AG08396 (cell line): ENCODE measurements around the gene TGFBR2.

Experiments used
- DNase-seq: peaks from one replicate; pipeline ENCODE4 v3.0.0; 2012; ENCODE audit warnings: low spot score, mixed read lengths

Gene TGFBR2

DNA sequence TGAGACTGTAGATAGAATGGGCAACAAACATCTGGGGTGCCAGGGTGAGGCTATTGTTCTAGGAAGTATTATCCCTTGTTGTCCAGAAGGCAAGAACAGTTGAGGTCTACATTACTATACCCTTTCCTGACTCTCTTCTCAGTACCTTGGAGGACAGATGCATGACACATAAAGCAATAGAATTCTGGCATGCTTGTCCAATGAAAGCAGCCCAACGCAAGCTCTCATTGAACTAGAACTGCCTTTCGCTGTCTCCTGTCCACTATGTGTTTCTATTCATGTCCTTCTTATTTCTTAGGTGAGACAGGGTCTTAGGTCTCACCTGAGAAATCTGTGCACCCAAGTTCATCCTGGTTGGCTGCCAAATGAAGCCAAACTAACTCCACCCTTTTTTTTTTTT, 68.6 kb downstream of the TGFBR2 start:
- DNase-seq: no peak

DNA sequence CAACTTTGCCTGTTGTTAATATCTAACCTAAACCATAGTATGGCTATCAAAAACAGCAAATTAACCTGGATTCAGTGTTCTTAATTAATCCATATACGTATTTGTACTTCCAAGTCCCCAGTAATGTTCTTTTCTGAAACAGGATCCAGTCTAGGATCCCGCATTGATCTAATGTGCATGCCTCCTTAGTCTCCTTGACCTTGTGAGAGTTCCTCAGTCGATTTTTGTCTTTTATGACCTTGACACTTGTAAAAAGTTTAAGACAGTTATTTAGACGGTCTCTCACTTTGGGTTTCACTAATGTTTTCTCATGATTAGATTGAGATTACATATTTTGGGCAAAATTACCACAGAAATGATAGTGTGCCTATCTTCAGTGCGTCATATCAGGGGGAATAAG, 69.4 kb downstream of the TGFBR2 start:
- DNase-seq: no peak

DNA sequence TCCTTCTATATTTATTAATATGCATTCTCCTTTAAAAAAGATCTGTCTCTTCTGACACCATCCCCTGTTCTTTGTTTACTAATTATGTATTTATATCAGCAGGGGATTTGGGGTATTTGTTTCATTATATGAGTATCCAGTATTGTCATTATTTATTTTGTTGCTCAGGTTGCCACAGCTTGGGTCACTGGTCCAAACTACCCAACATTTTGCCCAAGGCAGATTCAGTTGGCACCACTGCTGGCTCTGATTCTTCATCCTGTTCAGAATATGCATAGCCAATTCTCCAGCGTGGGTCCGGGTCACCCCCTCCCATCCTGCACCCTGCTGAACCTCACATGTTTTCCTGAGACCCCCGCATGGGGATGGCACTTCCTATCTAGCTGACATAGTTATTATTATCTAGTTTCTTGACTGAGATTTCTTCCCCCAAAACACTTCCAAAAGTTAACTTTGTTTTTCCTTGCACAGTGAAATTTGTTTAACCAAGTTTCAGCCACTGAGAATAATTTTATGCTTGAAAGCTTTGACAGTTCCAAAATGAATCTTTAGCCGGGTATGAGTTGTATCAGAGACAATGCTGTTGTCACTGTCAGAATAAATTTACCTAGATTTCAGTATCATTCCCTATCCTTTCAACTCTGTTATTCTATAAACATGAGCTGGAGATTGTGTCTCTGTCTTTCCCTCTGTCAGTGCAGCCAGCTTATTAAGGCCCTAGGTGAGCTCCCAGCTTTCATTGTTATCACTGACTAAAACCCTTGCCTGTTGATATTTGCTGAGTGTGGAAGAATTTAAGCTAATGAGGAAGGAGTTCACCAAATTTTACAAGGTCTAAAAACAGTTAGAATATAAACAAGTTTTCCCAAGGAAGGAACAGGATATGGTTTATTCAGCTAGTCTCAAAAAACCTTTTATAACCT, 70.3 kb downstream of the TGFBR2 start:
- no peak for DNase-seq

DNA sequence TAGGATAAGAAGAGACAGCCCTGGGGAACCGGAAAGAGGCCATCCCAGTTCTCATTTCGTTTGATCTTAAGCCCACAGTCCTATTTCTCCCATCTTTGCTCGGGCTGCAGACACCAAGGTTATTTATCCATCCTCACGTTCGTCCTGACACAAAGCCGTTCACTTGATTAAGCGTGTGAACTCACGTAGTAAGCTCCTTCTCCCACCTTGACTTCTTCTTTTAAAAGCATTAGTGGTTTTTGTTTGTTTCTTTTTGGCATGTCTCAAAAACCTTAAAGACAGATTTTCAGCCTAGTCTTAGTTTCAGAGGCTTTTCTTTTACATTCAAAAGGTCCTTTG, 70.9 kb downstream of the TGFBR2 start:
- DNase-seq: no peak

DNA sequence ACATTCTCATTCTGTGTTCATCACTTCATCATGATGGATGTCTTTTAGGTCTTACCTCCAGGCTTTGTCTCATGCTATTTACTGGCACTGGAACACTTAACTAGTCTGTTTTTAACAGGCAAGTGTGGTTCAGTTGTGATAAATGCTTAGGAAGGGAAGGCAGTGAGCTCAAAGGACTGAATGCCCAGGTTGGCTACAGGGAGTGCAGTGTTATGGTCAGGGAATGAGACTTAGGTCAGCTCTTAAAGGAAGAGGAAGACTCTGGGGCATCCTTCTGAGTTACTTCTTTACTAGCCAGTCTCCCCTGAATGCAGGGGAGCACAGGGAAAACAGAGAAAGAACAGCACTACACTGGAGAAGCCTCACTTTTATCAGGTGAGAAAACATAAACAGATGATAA, 72.6 kb downstream of the TGFBR2 start:
- no peak for DNase-seq

DNA sequence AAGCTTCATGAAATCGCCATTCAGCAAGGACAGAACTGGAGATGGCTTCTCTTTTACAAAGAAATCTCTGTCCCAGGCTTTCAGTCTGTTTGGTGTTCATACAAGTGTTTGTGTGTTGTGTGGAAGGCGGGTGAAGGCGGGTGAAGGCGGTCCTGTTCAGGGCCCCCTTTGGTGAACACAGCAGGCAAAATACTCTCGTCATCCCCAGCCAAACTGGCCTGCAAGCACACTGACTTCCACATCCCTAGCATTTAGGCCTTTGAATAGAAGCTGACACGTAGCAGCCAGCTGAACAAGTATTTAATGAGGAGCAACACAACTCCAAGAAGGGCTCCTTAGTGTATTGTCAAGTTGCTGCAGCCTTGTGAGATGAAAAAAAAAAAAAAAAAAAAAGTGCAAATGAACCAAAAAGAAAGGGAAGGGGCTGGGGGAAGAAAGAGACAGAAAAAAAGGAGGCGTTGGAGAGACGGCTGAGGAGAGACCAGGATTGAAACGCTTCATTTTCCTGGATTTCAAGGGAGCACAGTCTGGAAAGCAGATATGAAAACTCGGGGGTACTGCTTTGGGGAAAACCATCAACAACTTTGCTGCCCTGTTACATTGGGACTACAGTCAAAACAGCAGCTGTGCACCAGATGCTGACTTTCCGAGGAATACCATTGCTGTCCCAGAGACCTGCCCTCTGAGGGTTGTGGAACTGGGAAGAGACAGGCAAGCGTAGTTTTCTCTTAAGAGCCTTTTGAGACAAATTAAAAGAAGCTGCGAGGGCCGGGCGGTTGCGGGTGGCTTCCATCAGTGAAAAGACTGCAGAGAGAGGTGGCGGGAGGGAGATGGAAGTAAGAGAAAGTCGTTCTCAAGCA, 74.6 kb downstream of the TGFBR2 start:
- no peak for DNase-seq

DNA sequence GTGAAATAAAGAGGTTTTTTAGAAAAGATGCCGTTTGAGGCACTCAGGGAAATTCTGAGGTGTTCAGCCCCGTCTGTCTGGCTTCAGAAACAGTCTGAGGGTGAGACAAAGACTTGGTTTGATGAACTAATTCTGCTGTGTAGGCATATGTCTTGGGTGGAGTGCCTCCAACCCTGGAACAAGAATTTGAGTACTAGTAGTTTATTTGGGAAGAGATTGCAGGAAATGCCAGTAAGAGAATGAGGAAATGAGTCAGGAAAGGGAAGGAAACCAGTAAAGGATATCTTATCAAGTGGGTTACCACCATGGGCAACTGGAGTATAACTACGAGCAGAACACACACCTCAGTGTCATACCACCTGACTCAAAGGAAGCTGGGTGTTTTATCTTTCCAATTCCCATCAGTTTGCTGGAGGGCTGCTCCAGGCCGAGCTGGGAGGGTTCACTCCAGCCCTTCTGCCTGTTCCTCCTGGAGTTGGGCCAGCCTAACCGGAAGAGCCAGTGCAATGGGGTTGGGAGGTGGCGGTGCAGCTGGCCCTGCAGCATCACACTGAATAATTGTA, 75.3 kb downstream of the TGFBR2 start:
- DNase-seq: no peak

DNA sequence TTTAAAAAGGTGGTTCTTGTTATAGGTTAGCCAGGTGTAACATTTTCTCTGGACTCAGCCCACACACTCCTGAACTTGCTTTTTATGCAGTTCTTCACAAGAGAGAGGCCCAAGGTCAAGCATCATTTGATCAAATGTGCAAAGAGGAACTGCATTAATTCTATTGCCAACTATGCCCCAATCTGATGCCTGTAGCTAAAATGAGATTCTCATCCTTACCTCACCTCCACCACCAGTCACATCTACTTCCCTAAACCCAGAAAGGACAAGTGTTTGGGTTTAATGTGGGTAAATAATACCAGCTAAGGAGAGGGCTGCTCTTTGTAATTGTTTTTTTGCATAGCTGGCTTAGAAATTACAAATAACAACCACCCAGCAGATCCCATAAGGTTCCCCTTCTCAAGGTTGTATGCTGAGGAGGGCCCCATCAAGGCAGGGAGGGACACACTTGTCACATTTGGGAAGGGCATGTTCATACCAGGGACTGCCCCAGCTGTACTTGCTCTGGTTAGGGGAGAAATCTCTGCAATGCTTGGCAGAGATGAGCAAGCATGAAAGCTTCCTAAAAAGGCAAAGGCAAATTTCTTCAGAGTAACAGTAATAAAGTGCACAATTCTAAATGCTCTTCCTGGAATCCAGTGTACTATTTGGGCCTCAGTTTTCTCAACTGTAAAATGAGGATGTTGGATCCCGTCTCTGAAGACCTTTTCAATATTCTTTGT, 76.2 kb downstream of the TGFBR2 start:
- no peak for DNase-seq

DNA sequence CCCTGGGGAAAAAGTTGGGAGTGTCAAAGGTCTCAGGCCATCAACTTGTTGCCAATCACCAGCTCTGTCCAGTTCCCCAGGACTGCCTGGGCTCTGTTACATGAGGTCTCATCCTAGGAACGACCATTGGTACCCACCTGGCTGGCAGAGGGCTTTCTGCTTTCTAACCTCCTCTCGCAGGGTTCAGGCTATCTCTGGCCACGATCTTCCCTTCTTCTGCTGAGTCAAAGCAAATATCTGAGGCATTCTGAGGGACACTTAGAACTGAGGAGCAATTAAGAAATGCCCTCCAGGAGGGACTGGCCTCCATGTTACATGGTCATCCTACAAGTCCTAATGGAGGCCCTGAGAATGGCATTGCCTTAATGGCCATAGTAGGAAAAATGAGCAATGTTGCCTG, 77.4 kb downstream of the TGFBR2 start:
- no peak for DNase-seq

DNA sequence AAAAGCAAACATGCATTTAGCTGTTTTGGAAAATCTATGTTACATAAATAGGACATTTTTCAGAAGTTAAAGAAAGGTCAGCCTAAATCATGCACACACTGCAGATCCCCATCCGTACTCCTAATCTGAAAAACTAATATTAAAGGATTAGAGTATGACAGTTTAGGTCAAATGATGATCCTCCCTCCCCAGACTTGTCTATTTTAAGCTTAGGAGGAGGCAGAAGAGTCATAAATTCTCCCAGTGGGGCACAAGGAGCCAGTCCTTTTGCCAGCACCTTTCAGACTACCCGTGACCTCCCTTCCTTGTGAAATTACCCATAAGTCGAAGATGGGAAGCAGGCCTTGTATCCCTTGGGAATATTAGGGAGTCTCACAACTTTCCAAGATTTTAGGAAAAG, 78.0 kb downstream of the TGFBR2 start:
- no peak for DNase-seq

DNA sequence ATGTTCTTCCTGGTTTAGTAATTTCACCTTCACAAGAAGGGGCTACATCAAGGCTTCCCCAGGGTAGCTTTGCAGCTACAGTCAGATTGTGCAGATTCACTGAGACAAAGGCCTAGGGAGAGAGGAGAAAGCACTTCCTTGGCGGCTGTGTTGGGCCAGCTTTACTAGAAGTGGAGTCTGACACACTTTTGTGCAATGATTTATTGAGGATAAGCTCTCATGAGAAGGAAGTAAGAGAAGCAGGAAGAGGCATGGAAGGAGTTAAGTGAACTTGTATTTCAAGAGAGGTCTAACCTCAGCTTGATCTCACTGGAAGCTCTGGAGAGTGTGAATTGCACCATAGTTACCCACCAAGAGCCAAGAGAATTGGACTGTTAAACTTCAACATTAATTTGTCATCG, 78.9 kb downstream of the TGFBR2 start:
- DNase-seq: no peak

DNA sequence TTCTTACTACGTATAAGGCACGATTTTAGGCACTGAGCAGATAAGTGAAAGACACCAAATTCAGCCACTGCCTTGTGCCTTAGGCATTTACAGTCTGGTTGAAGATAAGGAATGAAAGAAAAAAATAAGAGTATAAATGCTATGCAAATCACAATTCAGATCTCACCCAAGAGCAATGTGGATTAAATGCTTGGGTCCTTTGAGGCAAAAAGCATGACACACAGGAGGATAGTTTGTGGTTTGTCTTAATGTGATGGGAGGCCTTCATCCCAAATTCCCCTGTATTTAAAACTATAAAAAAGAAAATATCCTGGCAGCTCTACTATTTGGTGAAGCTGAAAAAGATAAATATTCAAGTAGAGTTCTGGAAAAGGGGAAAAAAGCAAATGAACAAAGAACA, 79.8 kb downstream of the TGFBR2 start:
- DNase-seq: no peak

DNA sequence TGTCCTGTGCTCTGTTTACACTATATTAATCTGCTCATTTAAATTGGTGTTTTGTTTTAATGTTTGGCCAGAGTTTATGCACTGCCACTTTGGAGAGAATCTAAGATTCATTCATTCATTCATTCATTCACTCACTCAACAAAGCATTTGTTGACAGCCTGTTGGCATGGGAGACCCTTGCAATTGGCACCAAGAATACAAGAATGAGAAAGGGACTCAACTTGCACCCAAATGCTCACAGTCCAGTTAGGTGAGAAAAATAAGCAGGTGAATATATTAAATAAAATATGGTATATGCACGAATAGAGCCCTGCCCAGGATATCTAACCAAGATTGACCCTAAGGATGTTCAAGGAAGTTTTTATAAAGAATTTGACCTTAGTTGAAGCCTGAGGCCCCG, 80.4 kb downstream of the TGFBR2 start:
- DNase-seq: no peak

DNA sequence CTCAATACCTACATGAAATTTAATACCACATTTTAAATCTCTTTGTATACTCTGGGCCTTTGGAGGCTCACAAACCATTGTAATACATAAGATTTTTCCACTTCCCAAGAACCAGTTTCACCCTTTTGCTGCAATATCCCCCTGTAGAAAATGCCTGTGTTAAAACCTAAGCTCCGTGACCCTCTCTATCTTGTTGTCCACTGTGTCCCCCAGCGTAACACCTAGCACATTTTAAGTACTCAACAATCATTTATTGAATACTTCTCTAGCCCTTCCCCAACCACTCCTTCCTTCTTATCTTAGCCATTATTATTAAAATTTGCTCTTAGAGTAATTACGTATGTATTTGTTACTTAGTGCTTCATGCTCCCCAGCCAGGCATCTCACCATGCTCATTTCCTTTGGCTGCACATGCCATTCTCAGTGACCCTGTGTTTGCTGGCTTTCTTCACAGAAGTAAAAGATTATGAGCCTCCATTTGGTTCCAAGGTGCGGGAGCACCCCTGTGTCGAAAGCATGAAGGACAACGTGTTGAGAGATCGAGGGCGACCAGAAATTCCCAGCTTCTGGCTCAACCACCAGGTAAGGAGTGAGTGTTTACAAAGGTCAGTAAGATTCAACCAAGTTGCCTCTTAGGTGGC, 81.6 kb downstream of the TGFBR2 start:
- DNase-seq: no peak

DNA sequence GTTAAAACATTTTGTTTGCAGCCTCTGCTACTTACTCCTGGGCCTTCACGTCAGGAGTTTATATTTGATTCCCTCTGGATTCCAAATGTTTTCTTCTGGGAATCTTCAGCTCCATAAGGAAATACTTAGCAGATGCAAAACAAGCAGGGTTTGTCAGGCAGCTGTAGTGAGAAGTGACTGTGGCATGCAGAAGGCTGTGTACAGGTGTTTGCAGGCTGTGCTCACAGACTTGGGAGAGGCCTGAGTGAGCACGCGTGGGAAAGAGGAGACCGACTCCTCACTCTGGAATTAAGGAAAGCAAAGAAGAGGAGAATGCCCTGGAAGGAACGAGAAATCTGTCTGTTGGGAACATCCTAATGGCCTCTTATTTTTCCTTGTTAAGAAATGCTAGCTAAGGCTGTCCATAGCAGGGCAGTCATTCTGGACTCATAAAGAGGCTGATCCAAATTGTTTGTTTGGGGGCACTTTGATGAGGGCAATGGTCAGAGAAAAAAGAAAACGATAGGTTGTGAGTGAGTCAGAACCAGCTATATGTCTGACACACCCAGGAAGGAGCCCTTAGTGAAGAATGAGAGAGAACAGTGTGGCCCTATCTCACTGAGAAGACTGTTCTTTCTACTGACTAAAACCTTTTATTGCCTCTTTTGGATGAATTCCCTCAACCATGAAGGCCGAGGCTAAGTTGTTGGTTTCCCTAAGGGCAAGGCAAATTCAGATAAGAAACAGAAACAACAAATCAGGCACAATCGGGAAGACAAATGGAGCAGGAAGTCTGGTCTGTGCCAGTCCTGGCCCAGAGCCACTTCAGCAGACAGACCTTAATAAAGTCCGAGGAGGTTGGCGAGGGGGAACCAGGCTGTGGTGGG, 82.6 kb downstream of the TGFBR2 start:
- DNase-seq: peak; percentile 23

DNA sequence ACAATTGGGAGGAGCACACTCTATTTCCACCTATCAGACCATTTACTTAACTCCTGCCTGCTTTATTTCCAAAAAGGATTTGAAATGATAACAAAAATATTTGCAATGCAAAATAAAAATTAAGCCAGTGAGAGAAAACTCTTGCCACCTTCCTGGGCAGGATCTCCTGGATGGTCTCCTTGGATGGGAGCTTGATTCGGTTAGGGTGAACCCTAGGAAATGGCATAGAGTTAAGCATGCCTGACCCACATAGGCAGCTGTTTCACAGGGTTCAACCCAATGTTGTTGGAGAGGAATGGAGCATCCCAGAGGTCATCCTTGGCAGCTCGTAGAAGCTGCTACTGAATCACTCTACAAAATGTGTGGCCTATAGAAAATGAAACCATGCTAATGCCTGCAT, 83.8 kb downstream of the TGFBR2 start:
- DNase-seq: no peak

DNA sequence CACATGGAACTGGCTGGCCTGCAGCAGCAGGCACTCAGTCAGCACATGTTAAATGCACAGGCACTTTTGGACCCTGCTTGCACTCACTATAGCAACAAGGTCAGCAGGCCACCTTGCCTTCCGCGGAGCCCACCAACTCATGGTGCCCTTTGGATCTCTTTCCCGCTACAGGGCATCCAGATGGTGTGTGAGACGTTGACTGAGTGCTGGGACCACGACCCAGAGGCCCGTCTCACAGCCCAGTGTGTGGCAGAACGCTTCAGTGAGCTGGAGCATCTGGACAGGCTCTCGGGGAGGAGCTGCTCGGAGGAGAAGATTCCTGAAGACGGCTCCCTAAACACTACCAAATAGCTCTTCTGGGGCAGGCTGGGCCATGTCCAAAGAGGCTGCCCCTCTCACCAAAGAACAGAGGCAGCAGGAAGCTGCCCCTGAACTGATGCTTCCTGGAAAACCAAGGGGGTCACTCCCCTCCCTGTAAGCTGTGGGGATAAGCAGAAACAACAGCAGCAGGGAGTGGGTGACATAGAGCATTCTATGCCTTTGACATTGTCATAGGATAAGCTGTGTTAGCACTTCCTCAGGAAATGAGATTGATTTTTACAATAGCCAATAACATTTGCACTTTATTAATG, 85.0 kb downstream of the TGFBR2 start:
- no peak for DNase-seq

DNA sequence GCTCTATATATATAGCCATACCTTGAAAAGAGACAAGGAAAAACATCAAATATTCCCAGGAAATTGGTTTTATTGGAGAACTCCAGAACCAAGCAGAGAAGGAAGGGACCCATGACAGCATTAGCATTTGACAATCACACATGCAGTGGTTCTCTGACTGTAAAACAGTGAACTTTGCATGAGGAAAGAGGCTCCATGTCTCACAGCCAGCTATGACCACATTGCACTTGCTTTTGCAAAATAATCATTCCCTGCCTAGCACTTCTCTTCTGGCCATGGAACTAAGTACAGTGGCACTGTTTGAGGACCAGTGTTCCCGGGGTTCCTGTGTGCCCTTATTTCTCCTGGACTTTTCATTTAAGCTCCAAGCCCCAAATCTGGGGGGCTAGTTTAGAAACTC, 85.5 kb downstream of the TGFBR2 start:
- no peak for DNase-seq

DNA sequence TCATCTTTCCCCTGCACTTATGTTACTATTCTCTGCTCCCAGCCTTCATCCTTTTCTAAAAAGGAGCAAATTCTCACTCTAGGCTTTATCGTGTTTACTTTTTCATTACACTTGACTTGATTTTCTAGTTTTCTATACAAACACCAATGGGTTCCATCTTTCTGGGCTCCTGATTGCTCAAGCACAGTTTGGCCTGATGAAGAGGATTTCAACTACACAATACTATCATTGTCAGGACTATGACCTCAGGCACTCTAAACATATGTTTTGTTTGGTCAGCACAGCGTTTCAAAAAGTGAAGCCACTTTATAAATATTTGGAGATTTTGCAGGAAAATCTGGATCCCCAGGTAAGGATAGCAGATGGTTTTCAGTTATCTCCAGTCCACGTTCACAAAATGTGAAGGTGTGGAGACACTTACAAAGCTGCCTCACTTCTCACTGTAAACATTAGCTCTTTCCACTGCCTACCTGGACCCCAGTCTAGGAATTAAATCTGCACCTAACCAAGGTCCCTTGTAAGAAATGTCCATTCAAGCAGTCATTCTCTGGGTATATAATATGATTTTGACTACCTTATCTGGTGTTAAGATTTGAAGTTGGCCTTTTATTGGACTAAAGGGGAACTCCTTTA, 86.2 kb downstream of the TGFBR2 start:
- DNase-seq: no peak
